NCI-H460 (cell line): ENCODE measurements around the gene OXER1. TPM values are rescaled to one million over a fixed set of nuclear protein-coding genes. Genes with fewer than 3 reads are reported as not detected.

ENCODE experiments used
- DNase-seq: peaks from one replicate; pipeline ENCODE4 v3.0.0-alpha.2; 2016; ENCODE audit warnings: low read depth; ENCODE audit errors: extremely low read depth
- polyA plus RNA-seq: library from polyadenylated mRNA; depleted of rRNA; stranded (reverse); fragments of >200 nt; gene quantifications from 2 replicates; pipeline ENCODE4 v1.2.3, GENCODE V29; 2014; cell fraction: nucleus; rRNA removed
- total RNA-seq: library from RNA; depleted of rRNA; stranded (reverse); fragments of >200 nt; shearing (Covaris generic); gene quantifications from 2 replicates; pipeline ENCODE4 v1.2.3, GENCODE V29; 2014; rRNA removed

OXER1 gene
- not detected in 2 replicates for total RNA-seq
- not detected in 2 replicates for polyA plus RNA-seq

- no peak for DNase-seq
Measured at GRCh38 chr2:42764096-42764495, at the start of gene OXER1. Gene OXER1, minus strand, starts transcription at chr2:42764135. Its CDS starts 73 bp downstream, at chr2:42764062.

- DNase-seq = peak; percentile 26
Measured at GRCh38 chr2:42812899-42813479, 49.1 kb upstream of the OXER1 start.

GRCh38 chr2:42810971-42811811 lies 47.3 kb upstream of the OXER1 start:
- no peak for DNase-seq

GRCh38 chr2:42810121-42810970 lies 46.4 kb upstream of the OXER1 start:
- peak; percentile 91 for DNase-seq

GRCh38 chr2:42809819-42810120 lies 45.8 kb upstream of the OXER1 start:
- DNase-seq = peak; percentile 77

- DNase-seq = no peak
Measured at GRCh38 chr2:42809131-42809818, 45.3 kb upstream of the OXER1 start.

- no peak for DNase-seq
Measured at GRCh38 chr2:42808301-42808700, 44.4 kb upstream of the OXER1 start.

- no peak for DNase-seq
Measured at GRCh38 chr2:42806786-42807185, 42.9 kb upstream of the OXER1 start.

- no peak for DNase-seq
Measured at GRCh38 chr2:42804891-42805290, 41.0 kb upstream of the OXER1 start.

GRCh38 chr2:42804338-42804737 lies 40.4 kb upstream of the OXER1 start:
- DNase-seq = no peak

- DNase-seq = no peak
Measured at GRCh38 chr2:42802150-42802549, 38.2 kb upstream of the OXER1 start.

GRCh38 chr2:42801381-42801780 lies 37.4 kb upstream of the OXER1 start:
- no peak for DNase-seq

- no peak for DNase-seq
Measured at GRCh38 chr2:42800981-42801380, 37.0 kb upstream of the OXER1 start.

- DNase-seq = no peak
Measured at GRCh38 chr2:42800461-42800962, 36.6 kb upstream of the OXER1 start.

GRCh38 chr2:42799881-42800280 lies 35.9 kb upstream of the OXER1 start:
- DNase-seq = no peak

- no peak for DNase-seq
Measured at GRCh38 chr2:42797281-42797680, 33.3 kb upstream of the OXER1 start.

GRCh38 chr2:42796427-42797248 lies 32.7 kb upstream of the OXER1 start:
- DNase-seq = no peak

GRCh38 chr2:42795841-42796301 lies 31.9 kb upstream of the OXER1 start:
- no peak for DNase-seq

- DNase-seq = no peak
Measured at GRCh38 chr2:42795275-42795674, 31.3 kb upstream of the OXER1 start.
